ENCODE measurements around the gene KIF25. TPM values are rescaled to one million over a fixed set of nuclear protein-coding genes. Genes with fewer than 3 reads are reported as not detected.

KIF25 gene
- total and polyA plus RNA-seq, 9 donors = 0.32 to 1.2 (median 0.74) TPM; not detected in 4

GRCh38 chr6:168058691-168059551 lies 61.5 kb downstream of the KIF25 start:
- no peak overlapping the region for H3K27ac ChIP-seq
- H3K27me3 ChIP-seq = no peaks in the 10 kb centered on the region
- H3K4me3 ChIP-seq = no peak overlapping the region
- intact Hi-C loops (cut with DNase I) = no loop called here
- TF ChIP-seq CTCF (IDR thresholded peaks at IDR 0.05) (no peak), POLR2A (IDR thresholded peaks at IDR 0.05) (no peak), EP300 (IDR thresholded peaks at IDR 0.05) (no peak)
- H3K9me3 ChIP-seq = no peaks in the 10 kb centered on the region
- H3K4me1 ChIP-seq (ENCODE audit: insufficient read depth) = no peaks in the 10 kb centered on the region
- DNase-seq = no peak
- 89 to 93% (median 92%) methylated on average over 18 to 30 of the region's 30 CpGs for WGBS, 3 donors
- no peaks in the 10 kb centered on the region for H3K36me3 ChIP-seq

GRCh38 chr6:168060521-168060931 lies 63.1 kb downstream of the KIF25 start:
- WGBS, 3 donors = 0 to 31% (median 24%) methylated on average over 4 to 12 of the region's 12 CpGs
- intact Hi-C loops (cut with DNase I) = loop anchor here in 2 of 4 donors (5.0 to 10.0 kb wide), 2 partner anchors 67 to 294 kb away; no protein-coding TSS in a partner anchor

GRCh38 chr6:168061269-168062210 lies 64.1 kb downstream of the KIF25 start:
- intact Hi-C loops (cut with DNase I) = loop anchor here in 2 of 4 donors (5.0 to 10.0 kb wide), 2 partner anchors 66 to 293 kb away; no protein-coding TSS in a partner anchor
- H3K9me3 ChIP-seq = no peaks in the 10 kb centered on the region

More at GRCh38 chr6:168060521-168060931, 63.1 kb downstream of the KIF25 start:
- no peaks in the 10 kb centered on the region for H3K27me3 ChIP-seq
- H3K9me3 ChIP-seq = no peaks in the 10 kb centered on the region
- TF ChIP-seq CTCF (IDR thresholded peaks at IDR 0.05) (peak in 2 of 3 donors; percentile 20 to 25), EP300 (IDR thresholded peaks at IDR 0.05) (no peak), POLR2A (IDR thresholded peaks at IDR 0.05) (no peak)
- H3K4me3 ChIP-seq = no peak overlapping the region
- peak; percentile 30 to 80 (median 66) for DNase-seq
- no peaks in the 10 kb centered on the region for H3K4me1 ChIP-seq (ENCODE audit: insufficient read depth)
- no peaks in the 10 kb centered on the region for H3K36me3 ChIP-seq
- H3K27ac ChIP-seq = no peak overlapping the region

More at GRCh38 chr6:168061269-168062210, 64.1 kb downstream of the KIF25 start:
- Histone ChIP-seq H3K4me1 (ENCODE audit: insufficient read depth) (no peaks in the 10 kb centered on the region), H3K27me3 (no peaks in the 10 kb centered on the region), H3K27ac (no peak overlapping the region), H3K4me3 (no peak overlapping the region), H3K36me3 (no peaks in the 10 kb centered on the region)
- DNase-seq = no peak
- WGBS, 3 donors = 94 to 95% (median 95%) methylated on average over 29 of the region's 29 CpGs
- TF ChIP-seq CTCF (IDR thresholded peaks at IDR 0.05) (no peak), POLR2A (IDR thresholded peaks at IDR 0.05) (no peak), EP300 (IDR thresholded peaks at IDR 0.05) (no peak)

Measured in ovary (tissue), 9 donors.